Activated naive CD8-positive, alpha-beta T cell treated with anti-CD3 and anti-CD28 coated beads, Interleukin-2, amount 50 U/mL, for 24 hours (primary cell): ENCODE data around the gene FAM163B.

ENCODE experiments used
- ATAC-seq: fragments of 150-1000 bp; cut with Tn5 transposase; one replicate; pipeline ENCODE4 v1.10.0; 2021
- DNase-seq: peaks from one replicate; pipeline ENCODE4 v3.0.0; 2021
- H3K27ac Mint-ChIP-seq: one replicate; pipeline ENCODE4 v1.8.0; 2021; ENCODE audit warnings: mild to moderate bottlenecking, mixed read lengths
- H3K27me3 Mint-ChIP-seq: one replicate; pipeline ENCODE4 v1.8.0; 2021; ENCODE audit warnings: mixed read lengths
- H3K36me3 Mint-ChIP-seq: one replicate; pipeline ENCODE4 v1.8.0; 2021; ENCODE audit warnings: low read depth, mixed read lengths
- H3K4me1 Mint-ChIP-seq: one replicate; pipeline ENCODE4 v1.8.0; 2021; ENCODE audit warnings: mixed read lengths
- H3K4me3 Mint-ChIP-seq: one replicate; pipeline ENCODE4 v1.8.0; 2021; ENCODE audit warnings: mild to moderate bottlenecking, moderate library complexity, mixed read lengths
- H3K9me3 Mint-ChIP-seq: one replicate; pipeline ENCODE4 v1.8.0; 2021; ENCODE audit warnings: mixed read lengths

Gene FAM163B

DNA sequence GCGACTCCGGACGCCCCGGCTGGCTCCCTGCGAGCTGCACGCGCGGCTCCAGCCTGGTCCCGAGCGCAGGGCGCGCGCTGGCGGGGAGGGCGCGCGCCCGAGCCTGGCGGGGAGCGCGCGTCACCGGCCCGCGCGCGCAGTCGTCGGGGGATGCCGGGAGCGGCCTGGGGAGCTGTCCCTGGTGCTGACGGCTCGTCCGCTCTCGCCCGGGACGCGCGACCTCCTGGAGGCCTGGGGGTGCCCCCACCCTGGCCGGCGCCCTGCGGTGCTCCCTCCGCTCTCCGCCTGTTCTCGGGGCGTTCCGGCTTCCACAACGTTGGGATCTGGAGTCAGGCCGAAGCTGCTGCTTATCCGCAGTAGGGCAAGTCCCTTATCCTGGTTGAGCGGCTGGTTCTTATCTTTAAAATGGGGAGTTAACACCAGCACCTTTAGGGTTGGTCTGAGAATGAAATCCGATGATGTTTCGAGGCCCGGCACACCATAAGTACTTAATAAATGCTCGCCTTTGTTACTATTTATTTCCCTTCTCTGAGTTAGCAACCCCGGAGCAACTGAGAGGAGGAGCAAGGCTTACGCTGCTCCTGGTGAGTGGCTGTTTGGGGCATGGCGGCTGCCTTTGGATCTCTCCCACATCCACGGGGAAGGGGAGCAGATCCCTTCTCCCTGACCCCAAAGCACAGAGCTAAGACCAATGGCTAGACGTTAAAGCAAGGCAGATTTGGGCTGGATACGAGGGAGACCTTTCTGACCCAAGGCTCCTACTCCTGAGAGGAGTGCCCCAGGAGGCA, at the start of gene FAM163B:
FAM163B (minus strand) TSS at position 79 of the 788 bp plus-strand sequence. CDS start 29,166 bp downstream, outside the sequence.
- Mint-ChIP-seq H3K36me3 (no peaks in the 10 kb centered on the region), H3K27me3 (peaks cover 48% of the 10 kb centered on the region)
- peak; percentile 59 for DNase-seq

DNA sequence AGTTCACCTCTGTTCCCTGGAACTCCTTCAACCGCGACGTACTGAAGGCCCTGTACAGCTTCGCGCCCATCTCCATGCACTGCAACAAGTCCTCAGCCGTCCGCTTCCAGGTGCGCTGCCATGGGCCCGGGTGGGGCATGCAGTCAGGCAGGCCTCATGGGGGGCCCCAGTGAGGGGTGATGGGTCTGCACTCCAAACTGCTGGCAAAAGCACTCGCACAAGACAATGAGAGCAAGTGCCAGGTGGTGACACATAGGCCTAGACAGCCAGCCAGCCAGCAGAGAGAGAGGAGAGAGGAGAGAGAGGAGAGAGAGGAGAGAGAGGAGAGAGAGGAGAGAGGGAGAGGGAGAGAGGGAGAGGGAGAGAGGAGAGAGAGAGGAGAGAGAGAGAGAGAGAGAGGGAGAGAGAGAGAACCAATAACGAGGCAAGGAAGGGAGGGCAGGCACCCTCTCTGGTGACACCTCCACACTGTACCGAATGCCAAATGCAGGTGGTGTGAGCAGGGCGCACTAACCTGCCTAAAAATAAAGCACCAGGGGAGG, 48.0 kb upstream of the FAM163B start:
- Mint-ChIP-seq H3K4me1 (peaks cover 5% of the 10 kb centered on the region), H3K36me3 (no peaks in the 10 kb centered on the region), H3K9me3 (no peaks in the 10 kb centered on the region), H3K4me3 (no peak overlapping the region), H3K27ac (no peak overlapping the region), H3K27me3 (peaks cover 54% of the 10 kb centered on the region)
- DNase-seq (no peak), ATAC-seq (no peak)

More for the DNA sequence above, at the start of gene FAM163B:
- H3K9me3 Mint-ChIP-seq: no peaks in the 10 kb centered on the region
- no peak for ATAC-seq
- no peak within 1 kb of the TSS for H3K4me3 Mint-ChIP-seq
- H3K27ac Mint-ChIP-seq: no peak within 1 kb of the TSS
- H3K4me1 Mint-ChIP-seq: peaks cover 4% of the 10 kb centered on the region

DNA sequence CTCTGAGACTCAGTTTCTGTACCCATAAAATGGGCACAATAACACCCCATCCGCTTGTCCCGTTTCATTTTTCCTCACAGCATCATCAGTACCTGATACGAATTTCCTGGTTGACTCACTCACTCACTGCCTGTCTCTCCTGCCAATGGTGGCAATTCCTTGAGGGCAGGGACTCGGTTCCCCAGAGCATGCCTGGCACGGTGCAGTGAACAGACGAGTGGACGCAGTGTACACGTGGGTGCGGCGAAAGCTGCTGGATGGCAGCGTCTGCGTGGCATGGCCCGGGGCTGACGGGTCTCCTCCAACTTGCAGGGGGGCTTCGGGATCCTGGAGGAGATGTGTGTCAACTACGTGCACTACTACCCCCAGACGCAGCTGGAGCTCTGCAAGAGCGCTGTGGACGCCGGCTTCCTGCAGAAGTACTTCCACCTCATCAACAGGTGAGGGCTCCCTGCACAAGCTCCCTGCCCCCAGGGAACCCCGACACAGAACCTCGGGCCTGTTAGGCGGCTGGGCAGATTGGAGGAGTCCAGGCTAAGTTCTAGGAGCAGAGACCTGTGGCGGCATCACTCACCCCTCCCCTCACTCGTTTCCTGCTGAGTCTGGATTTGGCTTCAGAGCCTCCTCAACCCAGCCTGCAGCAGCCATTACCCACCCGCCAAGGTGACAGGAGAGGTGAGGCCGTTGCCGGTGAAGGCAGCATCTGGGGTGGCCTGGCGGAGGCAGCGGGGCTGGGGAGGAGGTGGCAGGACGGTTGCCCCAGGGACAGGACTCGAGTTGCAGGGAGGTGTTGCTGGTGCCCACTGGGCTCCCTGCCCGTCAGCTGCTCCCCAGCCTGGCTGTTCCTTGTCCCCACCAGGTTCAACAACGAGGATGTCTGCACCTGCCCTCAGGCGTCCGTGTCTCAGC, 47.3 kb upstream of the FAM163B start:
- Mint-ChIP-seq H3K36me3 (no peaks in the 10 kb centered on the region), H3K27me3 (peaks cover 54% of the 10 kb centered on the region), H3K4me3 (no peak overlapping the region), H3K4me1 (peaks cover 5% of the 10 kb centered on the region), H3K27ac (no peak overlapping the region), H3K9me3 (no peaks in the 10 kb centered on the region)
- ATAC-seq (no peak), DNase-seq (no peak)

DNA sequence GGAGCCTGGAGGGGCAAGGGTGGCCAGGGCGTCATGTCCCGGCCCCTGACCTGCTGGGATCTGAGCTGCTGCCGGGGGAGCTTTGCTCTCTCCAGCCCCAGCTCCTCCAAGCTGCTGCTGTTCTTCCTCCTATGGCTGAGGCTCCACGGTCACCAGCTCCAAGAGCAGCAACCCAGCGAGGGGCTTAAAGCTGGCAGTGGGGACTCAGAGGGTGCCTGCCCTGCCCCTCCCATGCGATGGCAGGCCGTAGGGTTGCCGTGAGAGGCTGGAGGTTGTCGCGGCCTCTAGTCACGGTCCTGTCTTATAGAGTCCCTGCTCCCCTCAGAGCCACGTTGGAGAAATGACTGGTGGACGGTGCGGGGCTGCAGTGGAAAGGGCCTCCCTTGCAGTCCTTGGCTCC, 46.5 kb upstream of the FAM163B start:
- no peak for ATAC-seq
- Mint-ChIP-seq H3K4me1 (peaks cover 5% of the 10 kb centered on the region), H3K27ac (no peak overlapping the region), H3K4me3 (no peak overlapping the region), H3K27me3 (peaks cover 54% of the 10 kb centered on the region), H3K9me3 (no peaks in the 10 kb centered on the region), H3K36me3 (no peaks in the 10 kb centered on the region)
- DNase-seq: no peak

DNA sequence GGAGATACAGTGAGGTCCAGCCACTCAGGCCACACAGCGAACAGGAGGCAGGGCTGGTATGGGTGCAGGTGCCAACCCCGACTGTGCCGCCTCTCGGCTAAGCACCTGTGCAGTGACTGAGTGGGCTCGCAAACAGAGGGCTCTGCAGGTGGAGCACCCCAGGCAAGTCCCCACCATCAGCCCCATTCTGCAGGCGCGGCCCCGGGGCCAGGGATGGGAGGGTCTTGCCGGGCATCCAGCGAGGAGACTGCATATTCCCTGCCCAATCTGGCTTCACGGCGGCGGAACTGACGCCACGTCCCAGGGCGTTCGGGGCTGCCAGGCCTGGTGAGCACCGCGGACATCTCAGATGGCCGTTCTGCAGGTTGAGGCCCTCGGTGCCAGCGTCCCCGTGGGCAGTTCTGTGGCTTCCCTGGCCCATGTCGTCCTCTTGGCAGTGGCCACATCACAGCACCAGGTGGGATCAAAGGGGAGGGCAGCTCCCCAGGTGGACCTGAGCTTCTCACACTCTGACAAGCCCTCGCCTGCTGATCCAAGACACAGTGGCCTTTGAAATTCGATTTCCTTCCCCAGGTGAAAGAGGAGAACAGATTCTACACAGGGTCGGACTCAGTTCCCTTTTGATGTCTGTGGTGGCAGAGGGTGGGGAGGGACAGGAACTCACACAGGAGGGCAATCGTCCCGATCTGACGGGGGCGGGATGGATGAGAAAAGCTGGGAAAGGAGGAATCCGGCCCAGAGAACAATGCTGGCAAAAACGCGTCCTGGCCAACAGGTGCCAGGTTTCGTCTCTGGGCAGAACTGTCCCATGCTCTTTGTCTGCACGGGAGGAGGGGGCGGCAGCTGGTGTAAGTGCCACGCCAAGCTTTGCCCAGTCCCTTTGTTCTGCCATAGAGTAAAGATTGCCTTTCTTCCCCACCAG, 45.8 kb upstream of the FAM163B start:
- Mint-ChIP-seq H3K27ac (no peak overlapping the region), H3K4me1 (peaks cover 5% of the 10 kb centered on the region), H3K9me3 (no peaks in the 10 kb centered on the region), H3K36me3 (no peaks in the 10 kb centered on the region), H3K27me3 (peaks cover 55% of the 10 kb centered on the region), H3K4me3 (no peak overlapping the region)
- DNase-seq (no peak), ATAC-seq (no peak)

DNA sequence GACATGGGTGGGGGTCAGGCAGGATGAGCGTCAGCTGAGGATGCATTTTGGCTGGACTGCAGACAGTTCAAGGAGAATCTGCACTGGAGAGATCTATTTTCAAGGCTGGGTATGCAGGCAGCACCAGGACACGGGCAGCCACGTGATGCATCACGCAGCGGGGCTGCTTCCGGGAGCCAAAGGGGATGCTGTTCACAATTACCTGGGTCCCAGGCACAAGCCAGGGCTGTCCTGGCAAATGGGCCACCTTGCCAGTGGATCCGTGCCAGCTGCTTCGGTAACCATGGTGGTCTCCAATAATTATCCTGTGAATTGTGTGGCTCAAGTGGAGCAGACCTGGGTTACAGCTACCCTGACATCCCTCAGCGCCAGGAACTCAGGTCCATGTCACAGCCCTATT, 44.4 kb upstream of the FAM163B start:
- no peak for ATAC-seq
- Mint-ChIP-seq H3K36me3 (no peaks in the 10 kb centered on the region), H3K27me3 (peaks cover 52% of the 10 kb centered on the region), H3K4me3 (no peak overlapping the region), H3K9me3 (no peaks in the 10 kb centered on the region), H3K27ac (no peak overlapping the region), H3K4me1 (peaks cover 2% of the 10 kb centered on the region)
- no peak for DNase-seq

DNA sequence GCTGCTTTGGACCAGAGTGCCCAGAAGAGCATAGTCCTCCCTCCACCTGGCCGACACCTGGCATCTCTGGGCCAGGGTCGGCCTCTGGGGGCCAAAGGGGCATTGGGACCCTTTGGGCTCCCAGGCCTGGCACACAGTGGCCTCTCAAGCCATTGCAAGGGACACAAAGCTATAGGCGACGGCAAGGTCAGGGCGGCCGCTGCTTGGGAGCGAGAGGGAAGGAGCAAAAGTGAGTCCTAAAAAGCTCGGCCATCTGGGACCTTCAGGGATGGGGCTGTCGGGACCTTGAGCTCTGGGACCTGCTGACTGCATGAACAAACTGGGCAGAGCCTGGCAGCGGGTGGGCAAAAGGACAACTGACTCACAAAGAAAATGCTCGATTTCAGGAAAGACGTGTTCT, 40.8 kb upstream of the FAM163B start:
- H3K36me3 Mint-ChIP-seq: no peaks in the 10 kb centered on the region
- ATAC-seq (no peak), DNase-seq (no peak)
- H3K27ac Mint-ChIP-seq: no peak overlapping the region
- H3K27me3 Mint-ChIP-seq: peaks cover 20% of the 10 kb centered on the region
- H3K4me1 Mint-ChIP-seq: no peaks in the 10 kb centered on the region
- H3K9me3 Mint-ChIP-seq: no peaks in the 10 kb centered on the region
- no peak overlapping the region for H3K4me3 Mint-ChIP-seq

DNA sequence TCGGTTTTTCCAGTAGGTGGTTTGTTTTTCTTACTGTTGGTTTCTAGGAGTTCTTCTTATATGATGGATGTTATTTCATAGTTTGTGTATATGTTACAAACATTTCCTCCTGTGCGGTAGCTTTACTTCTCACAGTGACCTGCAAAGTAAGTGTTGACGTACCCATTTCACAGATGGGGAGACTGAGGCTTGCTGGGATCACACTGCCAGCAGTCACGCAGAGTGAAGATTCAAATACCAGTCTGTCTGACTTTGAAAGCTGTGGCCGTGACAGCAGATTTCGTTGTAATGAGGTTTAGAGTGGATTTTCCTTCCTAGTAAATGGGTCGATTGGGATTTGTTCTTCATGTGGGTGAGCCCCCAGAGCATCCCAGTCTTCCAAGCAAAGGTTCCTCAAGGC, 40.0 kb upstream of the FAM163B start:
- H3K9me3 Mint-ChIP-seq: no peaks in the 10 kb centered on the region
- no peak overlapping the region for H3K4me3 Mint-ChIP-seq
- no peak overlapping the region for H3K27ac Mint-ChIP-seq
- H3K27me3 Mint-ChIP-seq: peaks cover 13% of the 10 kb centered on the region
- H3K4me1 Mint-ChIP-seq: no peaks in the 10 kb centered on the region
- ATAC-seq (no peak), DNase-seq (no peak)
- H3K36me3 Mint-ChIP-seq: no peaks in the 10 kb centered on the region

DNA sequence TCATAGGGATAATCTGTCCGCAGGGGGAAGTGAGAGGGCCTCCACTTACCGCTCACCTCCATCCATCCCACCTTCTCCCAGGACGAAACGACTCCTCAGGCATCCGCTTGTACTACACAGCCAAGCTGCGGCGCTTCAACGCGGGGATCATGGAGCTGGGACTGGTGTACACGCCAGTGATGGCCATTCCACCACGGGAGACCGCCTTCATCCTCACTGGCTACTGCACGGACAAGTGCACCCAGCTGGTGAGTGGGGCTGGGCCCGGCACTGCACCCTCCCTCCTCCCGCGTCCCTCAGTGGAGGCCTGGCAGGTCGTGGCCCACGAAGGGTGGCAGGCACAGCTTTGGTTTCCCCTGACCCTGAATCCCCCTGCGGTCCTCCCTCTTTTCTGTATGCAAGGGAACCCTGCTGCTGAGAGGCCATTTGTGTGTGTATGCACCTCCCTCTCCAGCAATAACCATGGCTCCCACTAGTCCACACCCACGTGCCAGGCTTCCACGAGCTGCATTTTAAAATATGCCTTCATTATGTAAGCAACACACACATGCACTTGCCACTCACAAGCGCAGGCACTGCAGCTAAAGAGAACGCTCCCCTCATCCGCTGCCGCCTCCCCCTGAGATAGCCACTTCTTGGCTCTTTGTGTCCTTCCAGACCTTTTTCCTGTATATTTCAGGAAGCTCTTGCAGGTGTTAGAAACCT, 38.7 kb upstream of the FAM163B start:
- peaks cover 9% of the 10 kb centered on the region for H3K27me3 Mint-ChIP-seq
- DNase-seq (no peak), ATAC-seq (no peak)
- no peaks in the 10 kb centered on the region for H3K4me1 Mint-ChIP-seq
- H3K4me3 Mint-ChIP-seq: no peak overlapping the region
- H3K36me3 Mint-ChIP-seq: no peaks in the 10 kb centered on the region
- H3K27ac Mint-ChIP-seq: no peak overlapping the region
- no peaks in the 10 kb centered on the region for H3K9me3 Mint-ChIP-seq

DNA sequence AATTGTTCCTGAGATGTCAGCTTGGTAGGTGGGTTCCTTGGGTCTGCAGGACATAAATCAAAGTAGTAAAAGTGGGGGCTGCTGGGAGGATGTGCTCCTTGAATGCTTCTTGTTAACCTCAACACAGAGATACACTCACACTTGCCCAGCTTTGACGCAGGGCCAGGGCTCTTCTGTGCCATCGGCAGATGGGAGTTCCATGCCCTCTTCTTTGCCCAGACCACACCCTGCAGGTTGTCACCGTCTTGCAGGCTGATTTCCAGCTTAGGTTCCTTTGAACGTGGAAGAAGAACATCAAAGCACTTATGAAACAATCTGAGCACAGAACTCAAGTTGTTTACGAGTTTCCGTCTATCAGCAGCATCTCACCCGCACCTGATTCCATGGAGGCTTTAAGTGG, 38.0 kb upstream of the FAM163B start:
- ATAC-seq (no peak), DNase-seq (no peak)
- no peak overlapping the region for H3K27ac Mint-ChIP-seq
- no peak overlapping the region for H3K4me3 Mint-ChIP-seq
- no peaks in the 10 kb centered on the region for H3K4me1 Mint-ChIP-seq
- H3K36me3 Mint-ChIP-seq: no peaks in the 10 kb centered on the region
- peaks cover 7% of the 10 kb centered on the region for H3K27me3 Mint-ChIP-seq
- H3K9me3 Mint-ChIP-seq: no peaks in the 10 kb centered on the region

DNA sequence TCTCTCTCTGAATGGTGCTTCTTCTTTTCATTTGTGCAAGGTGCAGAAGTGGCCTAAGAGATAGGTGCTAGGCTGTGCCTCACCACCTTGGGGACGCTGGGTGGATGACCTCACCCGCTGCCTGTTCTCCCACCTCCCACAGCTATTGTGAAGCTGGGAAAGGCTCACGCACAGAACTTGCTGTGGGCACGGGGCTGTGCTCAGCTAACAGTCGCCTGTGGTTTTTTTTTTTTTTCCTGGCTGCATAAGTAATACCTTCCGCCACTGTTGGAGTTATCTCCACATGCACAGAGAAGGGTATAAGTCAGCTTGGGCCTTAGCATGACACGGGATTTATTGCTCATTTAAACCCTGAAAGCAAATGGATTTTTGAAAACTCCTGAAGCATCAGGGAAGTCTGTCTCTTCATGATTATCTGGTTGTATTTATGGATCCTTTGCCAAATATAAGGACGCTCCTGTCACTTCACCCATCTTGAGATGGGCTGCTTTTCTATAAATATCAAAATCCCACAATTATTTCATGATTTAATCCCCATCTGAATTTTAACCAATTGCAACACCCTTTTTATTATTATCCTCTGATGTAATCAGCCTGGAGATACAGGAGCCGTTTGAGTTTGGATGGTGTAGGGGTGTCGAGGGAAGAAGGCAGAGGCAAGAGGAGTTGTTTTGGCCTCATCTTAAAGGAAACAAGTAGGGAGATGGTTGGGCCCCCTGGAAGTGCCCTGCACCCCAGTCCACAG, 36.0 kb upstream of the FAM163B start:
- Mint-ChIP-seq H3K27ac (no peak overlapping the region), H3K9me3 (no peaks in the 10 kb centered on the region), H3K36me3 (no peaks in the 10 kb centered on the region), H3K4me1 (no peaks in the 10 kb centered on the region), H3K4me3 (no peak overlapping the region), H3K27me3 (peaks cover 5% of the 10 kb centered on the region)
- ATAC-seq: no peak
- no peak for DNase-seq

DNA sequence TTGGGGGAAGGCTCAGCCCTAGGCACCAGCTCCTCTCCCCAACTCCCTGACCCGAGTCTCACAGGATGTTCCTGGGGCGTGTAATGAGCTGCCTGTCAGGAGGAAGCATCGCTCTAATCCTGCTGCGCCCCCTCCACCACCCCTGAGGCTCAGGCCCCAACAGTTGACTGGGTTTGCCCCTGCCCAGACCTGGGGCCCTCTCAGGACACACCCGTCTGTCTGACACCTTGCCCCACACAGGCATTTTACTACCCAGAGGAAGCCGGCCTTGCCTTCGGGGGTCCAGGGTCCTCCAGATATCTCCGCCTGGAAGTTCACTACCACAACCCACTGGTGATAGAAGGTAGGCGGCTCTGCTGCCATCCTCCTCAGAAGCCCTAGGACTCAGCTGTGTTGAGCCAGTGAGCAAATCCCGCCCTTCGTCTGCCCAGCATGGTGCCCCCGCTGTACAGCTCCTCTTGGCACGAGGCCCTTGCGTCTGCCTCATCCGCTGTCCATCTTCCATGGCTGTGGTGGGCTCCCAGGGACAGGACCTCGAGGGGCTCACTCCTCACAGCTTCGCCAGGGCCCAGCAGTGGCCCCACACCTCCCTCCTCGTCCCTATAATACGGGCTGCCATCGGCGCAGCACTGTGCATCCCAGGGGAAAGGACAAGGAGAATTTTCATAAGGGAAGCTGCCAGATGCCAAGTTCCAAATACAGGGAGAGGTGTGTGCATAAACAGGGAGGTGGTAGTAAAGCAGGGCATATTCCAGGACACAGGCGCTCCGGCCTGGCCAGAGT, 35.0 kb upstream of the FAM163B start:
- no peaks in the 10 kb centered on the region for H3K4me1 Mint-ChIP-seq
- H3K9me3 Mint-ChIP-seq: no peaks in the 10 kb centered on the region
- H3K27me3 Mint-ChIP-seq: no peaks in the 10 kb centered on the region
- H3K36me3 Mint-ChIP-seq: no peaks in the 10 kb centered on the region
- H3K27ac Mint-ChIP-seq: no peak overlapping the region
- no peak for DNase-seq
- ATAC-seq: no peak
- no peak overlapping the region for H3K4me3 Mint-ChIP-seq
